ENCODE data around the gene UMAD1.

GRCh38 chr7:7859411-7859810, 218.9 kb downstream of the UMAD1 start:
- TF ChIP-seq POLR2A (IDR thresholded peaks at IDR 0.05) (no peak), CTCF (IDR thresholded peaks at IDR 0.05) (no peak), POLR2AphosphoS5 (IDR thresholded peaks at IDR 0.05; ENCODE audit: insufficient read depth in 1 of 2, low read depth in 1 of 2) (no peak)

Measured in vagina (tissue), 2 donors.